NCI-H774 (cell line): Measurements from ENCODE around the gene SDR42E2.
"Not testable (repeated sequence)": the region's sequence is repeated elsewhere in the genome, so short reads cannot be mapped to it uniquely, and the experiment has no call there.

Experiments used
- DNase-seq: peaks from one replicate; lab custom pipeline; 2025; lab: John Stamatoyannopoulos, UW

Gene SDR42E2

DNA sequence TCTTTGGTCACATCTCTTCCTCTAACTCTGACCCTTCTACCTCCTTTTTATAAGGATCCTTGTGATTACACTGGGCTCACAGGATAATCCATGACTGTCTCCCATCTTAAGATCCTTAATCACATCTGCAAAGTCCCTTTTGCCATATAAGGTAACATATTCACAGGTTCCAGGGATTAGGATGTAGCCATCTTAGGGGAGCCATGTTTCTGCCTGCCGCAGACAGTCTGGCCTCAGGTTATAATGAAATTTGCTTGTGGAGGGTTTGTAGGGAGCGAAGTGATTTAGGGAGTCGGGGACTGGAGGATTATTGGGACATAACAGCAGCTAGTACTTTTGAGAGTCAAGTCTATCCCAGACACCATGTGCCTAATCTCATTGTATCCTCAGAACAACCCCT lies 51.5 kb downstream of the SDR42E2 start:
- DNase-seq = no peak

DNA sequence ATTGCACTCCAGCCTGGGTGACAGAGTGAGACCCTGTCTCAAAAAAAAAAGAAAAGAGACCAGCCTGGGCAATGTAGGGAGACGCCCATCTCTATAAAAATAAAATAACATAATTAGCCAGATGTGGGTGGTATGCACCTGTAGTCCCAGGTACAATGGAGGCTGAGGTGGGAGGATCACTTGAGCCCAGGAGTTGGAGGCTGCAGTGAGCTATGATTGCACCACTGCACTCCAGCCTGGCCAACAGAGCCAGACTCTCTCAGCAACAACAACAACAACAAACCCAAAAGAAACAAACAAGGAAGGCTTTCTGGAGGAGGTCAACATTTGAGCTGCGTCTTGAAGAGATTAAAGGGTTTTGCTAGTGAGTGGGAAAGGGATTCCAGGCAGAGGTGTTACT lies 52.1 kb downstream of the SDR42E2 start:
- DNase-seq = no peak

DNA sequence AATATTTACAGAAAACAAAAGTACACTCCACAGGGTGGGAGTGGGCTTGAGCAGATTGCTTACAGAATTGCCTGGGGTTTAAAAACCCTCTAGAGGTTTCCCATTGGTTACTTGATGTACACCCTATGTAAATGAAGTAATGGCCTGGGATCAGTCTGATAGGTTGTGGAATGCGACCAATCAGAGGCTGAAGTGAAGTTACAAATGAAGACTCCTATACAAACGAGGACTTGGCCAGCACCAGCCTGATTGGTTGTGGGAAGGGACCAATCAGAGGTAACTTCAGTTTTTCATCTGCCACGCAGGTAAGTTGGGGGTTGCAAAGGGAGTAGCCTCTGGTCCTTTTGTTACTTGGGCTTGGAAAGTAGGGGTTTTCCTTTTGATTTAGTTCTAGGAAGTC lies 52.6 kb downstream of the SDR42E2 start:
- no peak for DNase-seq

DNA sequence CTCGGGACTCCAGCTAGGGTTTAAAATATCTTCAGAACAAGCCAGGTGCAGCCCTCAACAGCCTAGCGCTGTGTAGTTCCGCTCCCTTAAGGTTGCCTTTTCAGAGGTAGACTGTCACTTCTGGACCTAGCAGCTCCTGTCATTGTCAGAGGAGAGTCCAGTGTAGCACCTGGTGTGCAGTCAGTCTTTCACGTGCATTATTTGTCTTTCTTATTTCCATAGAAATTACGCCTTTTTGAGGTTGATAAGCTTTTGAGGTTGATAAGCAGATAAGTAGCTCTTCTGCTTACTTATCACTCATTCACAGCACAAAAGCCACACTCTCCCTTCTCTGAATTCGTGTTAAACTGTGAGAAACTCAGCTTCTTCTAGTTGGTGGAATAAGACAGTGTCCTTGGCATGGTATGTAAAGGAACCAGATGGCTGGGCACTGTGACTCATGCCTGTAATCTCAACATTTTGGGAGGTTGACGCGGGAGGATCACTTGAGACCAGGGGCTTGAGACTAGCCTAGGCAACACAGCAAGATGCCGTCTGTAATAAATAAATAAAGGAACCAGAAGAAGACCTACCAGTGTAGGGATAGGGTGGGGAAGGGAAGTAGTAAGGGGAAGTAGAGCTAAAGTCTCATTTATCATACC lies 54.0 kb downstream of the SDR42E2 start:
- DNase-seq = peak; percentile 14

DNA sequence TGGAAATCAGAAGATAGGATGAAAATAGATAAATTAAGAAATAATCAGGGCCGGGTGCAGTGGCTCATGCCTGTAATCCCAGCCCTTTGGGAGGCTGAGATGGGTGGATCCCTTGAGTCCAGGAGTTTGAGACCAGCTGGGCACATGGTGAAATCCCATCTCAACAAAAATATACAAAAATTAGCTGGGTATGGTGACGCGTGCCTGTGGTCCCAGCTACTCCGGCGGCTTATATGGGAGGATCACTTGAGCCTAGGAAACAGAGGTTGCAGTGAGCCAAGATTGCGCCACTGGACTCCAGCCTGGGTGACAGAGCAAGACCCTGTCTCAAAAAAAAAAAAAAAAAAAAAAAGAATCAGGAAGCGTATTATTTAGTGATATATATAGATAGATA lies 54.5 kb downstream of the SDR42E2 start:
- DNase-seq = not testable (repeated sequence)

DNA sequence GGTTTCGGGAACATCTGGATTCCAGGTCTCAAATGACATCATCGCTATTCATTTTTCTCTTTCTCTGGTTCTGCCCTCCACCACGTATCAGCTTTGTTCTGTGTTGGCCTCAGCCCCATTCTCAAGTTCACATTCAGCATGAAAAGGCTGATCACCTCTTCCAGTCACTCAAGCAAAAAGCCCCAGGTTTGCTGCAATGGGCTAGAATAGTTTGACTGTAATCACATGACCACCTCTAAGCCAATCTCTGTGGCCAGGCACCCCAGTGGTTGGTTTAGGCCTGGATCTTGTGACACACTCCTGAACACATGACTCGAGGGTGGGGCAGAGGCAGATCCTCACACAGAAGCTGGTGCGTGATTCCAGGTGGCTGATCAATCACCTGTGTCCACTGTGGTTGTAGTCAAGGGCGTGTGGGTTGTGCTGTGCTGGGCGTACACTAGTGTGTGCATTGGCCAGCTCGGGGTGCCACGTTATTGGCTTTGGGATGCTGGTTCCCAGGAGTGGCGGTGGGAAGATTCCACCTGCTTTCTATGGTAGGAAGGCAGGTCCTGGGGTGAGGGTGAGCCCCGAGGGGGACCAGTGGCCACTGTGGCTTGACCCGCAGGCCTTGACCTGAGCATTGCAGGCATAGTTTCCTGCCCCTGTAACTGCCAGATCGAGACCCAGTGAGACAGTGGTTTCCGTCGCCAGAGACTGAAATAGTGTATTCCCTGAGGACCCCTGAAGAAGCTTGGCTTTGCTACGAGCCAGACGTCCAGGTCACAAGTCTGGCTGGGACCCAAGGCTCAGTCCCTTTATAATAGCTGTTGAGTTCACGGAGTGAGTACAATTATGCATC lies 55.8 kb downstream of the SDR42E2 start:
- no peak for DNase-seq

DNA sequence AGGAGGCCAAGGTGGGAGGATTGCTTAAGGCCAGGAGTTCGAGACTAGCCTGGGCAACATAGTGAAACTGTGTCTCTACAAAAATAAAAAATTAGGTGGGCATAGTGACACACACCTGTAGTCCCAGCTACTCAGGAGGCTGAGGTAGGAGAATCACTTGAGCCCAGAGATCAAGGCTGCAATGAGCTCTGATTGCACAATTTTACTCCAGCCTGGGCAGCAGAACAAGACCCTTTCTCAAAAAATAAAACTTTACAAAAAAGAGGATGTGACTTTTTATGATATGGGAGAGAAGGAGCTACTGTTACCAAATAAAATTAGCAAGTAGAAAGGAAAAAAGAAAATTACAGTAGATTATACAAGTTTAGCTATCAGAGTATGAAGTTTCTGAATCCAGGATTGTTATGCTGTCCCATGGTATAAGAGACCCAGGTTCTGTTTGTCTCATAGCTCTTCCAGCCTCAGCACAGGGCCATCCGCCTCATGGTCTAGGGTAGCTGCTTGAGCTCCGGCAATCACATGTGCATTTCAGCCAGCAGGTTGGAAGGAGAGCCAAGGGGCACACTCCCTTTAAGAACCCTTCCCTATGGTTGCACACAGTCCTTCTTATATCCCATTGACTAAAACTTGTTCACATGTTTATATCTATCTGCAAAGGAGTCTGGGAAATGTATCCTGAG lies 57.2 kb downstream of the SDR42E2 start:
- DNase-seq = no peak

DNA sequence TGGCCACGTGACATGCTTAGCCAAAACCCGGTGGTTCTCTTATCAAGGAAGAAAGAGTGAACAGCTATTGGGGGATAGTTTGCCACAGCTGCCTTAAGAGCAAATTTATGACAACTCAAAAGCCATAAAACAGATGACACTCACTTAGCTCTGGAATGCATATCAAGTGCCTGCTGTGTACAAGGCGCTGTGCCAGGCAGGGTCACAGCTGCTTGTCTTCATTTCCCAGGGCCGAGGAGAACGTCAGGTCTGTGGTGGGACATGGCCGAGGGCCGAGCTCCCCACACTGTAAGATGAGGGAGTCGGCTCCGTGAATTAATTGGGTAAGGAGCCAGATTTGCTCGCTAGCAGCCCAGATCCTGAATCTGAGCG lies 57.7 kb downstream of the SDR42E2 start:
- no peak for DNase-seq

DNA sequence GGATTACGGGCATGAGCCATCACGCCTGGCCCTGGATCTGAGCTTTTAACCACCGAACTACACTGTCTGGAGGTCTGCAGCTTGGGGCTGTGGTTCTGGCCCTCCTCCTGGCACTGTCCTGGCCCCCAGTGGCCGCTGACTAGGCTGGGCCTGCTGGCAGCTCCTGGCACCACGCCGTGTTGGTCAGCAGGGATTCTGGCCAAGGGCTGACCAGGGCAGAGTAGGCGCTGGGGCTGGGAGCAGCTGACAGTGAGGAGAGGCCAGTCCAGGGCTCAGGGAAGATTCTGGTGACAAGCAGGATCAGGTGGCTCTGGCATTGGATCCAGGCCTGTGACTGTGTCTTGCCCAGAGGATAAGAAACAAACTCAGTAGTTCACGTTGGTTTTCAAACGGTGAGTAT lies 58.4 kb downstream of the SDR42E2 start:
- no peak for DNase-seq

DNA sequence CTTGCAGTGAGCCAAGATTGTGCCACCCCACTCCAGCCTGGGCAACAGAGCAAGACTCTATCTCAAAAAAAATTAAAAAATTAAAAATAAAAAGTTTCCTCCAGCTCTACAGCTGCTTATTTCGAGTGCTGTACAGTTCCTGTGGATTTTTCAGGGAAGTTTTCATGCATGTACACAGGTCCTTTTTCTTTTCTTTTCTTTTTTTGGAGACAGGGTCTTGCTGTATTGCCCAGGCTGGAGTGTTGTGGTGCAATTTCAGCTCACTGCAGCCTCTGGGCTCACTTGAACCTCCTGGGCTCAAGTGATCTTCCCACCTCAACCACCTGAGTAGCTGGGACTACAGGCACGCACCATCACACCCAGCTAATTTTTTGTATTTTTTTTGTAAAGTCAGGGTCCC lies 59.7 kb downstream of the SDR42E2 start:
- no peak for DNase-seq

DNA sequence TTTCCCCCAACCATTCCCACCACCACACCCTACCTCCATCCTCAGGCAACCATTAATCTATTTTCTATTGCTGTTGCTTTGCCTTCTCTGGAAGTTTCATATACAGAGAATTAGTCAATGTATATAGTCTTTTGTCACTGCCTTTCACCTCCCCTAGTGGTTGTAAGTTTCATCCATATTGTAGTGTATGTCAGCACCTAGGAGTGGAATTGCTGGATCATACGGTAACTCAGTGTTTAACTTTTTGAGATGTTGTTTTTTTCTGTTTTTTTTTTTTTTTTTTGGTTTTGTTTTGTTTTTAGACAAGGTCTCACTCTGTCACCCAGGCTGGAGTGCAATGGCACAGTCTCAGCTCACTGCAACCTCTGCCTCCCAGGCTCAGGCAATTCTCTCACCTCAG lies 60.7 kb downstream of the SDR42E2 start:
- no peak for DNase-seq

DNA sequence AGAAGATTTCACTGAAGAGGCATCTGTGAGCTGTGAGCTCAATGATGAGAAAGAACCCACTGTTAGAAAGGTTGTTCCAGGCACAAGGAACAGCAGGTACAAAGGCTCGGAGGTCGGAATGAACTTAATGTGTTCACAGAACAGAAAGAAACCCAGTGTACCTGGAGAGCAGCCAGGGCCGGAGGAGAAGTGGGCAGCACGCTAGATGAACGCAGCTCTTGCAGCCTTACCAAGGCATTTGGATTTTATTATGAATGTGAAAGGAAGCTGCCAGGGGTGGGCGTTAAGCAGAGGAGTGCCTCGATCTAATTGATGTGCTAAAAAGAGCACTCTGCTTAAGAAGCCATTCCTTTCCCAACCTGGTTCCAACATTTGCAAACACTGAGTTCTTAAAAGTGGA lies 62.8 kb downstream of the SDR42E2 start:
- no peak for DNase-seq

DNA sequence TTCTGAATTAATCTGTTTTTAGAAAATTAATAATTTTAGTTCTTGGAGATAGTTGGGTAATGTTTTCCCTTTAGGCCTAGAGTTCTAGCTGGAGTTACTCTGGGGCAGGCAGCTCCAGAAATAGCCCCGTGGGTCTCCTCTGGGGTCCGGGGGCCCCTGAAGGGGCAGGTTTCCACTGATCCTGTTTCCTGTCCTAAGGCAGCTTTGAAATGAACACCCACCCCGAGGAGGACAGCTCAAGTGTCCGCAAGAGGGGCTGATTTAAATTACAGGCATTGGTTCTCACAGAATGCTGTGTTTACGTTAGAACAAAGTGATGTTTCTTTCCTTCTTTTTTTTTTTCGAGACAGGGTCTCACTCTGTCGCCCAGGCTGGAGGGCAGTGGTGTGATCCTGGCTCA lies 67.6 kb downstream of the SDR42E2 start:
- no peak for DNase-seq

DNA sequence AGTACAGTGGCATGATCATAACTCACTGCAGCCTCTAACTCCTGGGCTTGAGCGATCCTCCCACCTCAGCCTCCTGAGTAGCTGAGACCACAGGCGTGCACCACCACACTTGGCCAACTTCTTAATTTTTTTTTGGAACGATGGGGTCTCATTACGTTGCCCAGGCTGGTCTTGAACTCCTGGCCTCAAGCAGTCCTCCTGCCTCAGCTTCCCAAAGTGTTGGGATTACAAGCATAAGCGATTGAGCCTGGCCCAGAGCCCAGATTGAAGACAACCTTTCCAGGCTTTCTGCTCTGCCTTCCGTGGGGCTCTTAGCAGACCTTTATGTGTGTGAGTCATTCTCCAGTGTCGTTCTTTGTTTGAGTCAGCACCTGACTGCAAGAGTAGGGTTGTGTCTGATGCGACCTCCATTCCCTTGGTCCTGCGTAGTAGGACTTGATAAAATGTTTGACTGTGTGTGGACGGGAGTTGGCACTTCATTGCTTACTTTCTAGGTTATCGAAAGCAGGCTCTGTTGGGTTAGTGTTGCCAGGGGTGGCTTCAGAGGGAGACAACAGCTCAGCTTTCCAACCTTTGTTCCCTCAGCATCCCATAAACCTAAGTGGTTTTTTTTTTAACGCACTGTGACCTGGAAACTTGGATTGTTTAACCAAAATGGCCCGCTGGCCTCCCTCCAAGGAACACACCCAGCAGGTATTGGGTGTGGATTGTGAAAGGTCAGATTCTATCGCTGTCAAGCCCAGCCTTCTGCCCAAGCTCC lies 70.2 kb downstream of the SDR42E2 start:
- DNase-seq = peak; percentile 73

DNA sequence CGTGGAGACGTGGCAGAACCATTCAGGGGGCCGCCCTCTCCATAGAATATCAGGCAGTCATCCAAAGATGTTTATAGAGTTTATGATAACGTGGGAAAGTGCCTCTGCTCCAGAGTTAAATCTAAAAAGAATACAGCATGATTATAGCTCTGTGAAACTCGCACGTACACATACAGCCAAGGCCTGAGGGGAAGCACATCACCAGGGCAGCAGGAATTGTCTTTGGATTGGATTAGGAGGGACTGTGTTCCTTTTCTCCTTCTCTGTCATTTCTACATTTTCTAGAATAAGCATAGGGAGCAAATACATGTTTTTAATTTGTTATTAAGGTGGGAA lies 70.7 kb downstream of the SDR42E2 start:
- DNase-seq = no peak

DNA sequence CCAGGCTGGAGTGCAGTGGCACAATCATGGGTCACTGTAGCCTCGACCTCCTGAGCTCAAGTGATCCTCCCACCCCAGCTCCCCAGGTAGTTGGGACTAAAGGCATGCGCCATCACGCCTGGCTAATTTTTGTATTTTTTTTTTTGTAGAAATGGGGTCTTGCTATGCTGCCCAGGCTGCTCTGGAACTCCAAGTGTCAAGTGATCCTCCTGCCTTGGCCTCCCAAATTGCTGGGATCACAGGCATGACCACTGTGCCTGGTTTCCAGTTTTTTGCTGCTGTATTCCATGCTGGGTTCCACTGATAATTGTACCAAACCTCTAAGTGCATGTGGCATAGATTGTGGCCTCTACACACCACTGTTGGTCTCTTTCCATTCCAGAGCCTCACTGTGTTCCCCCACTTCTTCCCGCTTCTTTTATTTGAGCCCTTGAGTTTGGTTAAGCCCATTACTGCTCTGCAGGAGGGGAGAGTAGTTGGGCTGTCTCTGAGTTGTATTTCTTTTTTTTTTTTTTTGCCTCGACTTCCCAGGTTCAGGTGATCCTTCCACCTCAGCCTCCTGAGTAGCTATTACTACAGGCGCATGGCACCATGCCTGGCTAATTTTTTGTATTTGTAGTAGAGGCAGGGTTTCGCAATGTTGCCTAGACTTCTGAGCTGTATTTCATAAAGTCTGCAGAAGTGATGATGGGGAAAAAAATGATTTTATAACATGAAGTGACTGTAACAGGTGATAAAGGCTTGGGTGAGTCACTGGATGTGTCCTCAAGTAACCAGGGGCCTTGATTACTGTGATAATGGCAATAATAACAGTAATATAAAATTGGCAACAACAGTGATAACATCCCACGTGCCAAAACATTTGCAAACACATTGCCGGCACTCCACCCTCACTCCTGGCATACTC lies 73.8 kb downstream of the SDR42E2 start:
- no peak for DNase-seq

DNA sequence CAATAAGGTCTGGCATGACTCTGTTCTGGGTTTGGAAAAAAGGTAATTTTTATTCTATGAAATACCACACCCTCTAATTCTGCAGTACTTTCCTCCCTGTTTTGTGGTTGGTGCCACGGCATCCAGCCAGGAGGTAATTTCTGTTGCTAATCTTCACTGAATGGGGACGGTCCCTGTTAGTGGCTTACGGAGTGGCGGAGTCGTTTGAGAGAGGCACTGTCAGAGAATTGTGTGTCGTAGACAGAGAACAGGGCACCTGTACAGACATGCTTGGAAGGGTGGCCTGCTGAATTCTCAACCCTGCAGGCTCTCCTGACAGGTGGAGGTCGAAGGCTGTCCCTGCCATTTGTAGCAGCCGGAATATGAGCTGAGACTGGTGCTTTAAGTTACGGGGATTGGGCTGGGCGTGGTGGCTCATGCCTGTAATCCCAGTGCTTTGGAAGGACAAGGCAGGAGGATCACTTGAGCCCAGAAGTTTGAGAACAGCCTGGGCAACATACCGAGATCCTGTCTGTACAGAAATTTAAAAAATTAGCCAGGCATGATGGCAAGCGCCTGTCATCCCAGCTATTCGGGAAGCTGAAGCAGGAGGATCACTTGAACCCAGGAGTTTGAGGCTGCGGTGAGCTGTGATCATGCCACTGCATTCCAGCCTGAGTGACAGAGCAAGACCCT lies 77.0 kb downstream of the SDR42E2 start:
- no peak for DNase-seq

DNA sequence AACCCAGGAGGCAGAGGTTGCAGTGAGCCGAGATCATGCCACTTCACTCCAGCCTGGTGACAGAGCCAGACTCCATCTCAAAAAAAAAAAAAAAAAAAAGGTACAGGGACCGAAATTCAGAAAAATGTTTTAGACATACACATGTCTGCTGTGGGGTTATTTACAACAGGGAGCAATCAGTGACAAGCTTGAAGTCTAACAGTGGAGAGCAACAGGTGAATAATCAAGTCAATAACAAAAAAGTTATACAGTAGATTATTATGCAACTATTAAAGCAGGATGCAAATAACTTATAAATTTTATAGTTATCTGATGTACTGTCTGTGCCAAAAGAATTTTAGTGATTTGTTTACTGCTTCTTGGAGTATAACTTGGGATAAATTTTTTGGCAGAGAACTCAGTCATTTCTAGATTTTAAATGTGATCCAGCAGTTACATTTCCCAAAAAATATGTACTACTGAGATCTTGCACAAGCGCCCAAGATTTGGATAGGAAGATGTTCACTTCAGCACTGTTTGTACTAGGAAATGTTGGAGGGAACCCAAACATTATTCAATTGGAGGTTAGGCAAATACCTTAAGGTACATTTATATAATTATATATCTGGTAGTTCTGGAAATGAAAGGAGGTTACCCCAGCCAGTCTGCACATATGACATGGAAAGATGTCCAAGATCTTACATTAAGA lies 77.9 kb downstream of the SDR42E2 start:
- no peak for DNase-seq
